Measurements from ENCODE around the gene DOCK6.

DOCK6 gene

DNA sequence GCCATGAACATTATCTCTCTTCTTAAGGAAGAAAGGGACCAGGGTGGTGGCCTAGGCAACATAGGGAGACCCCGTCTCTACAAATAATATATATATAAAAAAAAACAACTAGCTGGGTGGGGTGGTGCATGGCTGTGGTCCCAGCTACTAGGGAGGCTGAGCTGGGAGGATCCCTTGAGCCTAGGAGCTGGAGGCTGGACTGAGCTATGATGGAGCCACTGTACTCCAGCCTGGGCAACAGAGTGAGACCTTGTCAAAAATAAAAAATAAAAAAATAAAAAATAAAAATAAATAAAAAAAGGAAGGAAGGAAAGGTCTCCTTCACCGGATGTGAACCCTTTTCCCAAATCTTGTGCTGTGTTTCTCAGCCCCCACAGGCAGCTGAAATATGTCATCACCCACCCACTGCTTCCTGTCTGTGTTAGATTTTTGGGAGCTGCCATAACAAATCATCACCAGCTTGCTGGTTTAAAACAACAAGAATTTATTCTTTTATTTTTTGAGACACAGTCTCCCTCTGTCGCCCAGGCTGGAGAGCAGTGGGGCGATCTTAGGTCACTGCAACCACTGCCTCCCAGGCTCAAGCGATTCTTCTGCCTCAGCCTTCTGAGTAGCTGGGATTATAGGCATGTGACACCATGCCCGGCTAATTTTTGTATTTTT lies 24.1 kb upstream of the DOCK6 start:
- TF ChIP-seq, protein P1, sequence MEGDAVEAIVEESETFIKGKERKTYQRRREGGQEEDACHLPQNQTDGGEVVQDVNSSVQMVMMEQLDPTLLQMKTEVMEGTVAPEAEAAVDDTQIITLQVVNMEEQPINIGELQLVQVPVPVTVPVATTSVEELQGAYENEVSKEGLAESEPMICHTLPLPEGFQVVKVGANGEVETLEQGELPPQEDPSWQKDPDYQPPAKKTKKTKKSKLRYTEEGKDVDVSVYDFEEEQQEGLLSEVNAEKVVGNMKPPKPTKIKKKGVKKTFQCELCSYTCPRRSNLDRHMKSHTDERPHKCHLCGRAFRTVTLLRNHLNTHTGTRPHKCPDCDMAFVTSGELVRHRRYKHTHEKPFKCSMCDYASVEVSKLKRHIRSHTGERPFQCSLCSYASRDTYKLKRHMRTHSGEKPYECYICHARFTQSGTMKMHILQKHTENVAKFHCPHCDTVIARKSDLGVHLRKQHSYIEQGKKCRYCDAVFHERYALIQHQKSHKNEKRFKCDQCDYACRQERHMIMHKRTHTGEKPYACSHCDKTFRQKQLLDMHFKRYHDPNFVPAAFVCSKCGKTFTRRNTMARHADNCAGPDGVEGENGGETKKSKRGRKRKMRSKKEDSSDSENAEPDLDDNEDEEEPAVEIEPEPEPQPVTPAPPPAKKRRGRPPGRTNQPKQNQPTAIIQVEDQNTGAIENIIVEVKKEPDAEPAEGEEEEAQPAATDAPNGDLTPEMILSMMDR (IDR thresholded peaks at IDR 0.05), result no peak

DNA sequence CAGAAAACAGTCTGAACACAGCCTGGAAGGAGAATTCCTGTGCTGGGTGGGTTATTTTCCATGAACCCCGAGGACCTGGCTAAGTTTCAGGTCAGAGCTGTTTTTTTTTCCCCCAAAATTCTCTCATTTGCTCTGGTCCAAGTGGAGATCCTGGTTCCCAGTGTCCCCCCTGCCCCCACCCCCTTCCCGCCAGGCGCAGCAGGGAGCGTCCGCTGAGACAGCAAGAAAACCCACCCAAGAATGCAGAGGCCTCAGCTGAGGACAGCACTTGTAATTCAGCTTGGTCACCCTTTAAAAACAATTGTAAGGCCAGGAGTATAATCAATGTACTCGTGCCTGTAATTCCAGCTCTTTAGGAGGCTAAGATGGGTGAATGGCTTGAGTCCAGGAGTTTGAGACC lies 22.2 kb upstream of the DOCK6 start:
- TF ChIP-seq, protein P1 (IDR thresholded peaks at IDR 0.05), result no peak

DNA sequence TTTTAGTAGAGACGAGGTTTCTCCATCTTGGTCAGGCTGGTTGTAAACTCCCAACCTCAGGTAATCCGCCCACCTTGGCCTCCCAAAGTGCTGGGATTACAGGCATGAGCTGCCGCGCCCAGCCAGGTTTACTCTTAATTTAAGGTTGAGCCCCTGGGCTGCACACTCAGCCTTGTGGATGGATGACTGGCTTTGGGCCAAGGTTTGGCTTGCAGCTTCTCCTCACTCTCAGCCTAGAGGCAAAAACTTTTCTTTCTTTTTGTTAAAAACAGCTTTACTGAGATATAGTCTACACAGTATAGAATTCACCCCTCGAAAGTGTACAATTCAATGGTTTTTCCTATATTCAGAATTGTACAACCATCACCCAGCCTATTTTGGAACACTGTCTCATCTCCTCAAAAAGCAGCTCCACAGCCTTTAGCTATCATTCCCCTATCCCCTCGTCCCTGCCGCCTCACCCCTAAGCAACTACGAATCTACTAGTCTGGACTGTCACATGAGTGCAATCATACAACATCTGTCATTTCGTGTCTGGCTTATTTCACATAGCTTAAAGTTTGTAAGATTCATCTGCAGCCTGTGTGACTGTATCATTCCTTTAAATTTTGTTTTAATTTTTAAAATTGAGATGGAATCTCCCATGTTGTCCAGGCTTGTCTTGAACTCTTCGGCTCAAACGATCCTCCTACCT lies 19.2 kb upstream of the DOCK6 start:
- TF ChIP-seq, protein P1 (IDR thresholded peaks at IDR 0.05), result no peak

DNA sequence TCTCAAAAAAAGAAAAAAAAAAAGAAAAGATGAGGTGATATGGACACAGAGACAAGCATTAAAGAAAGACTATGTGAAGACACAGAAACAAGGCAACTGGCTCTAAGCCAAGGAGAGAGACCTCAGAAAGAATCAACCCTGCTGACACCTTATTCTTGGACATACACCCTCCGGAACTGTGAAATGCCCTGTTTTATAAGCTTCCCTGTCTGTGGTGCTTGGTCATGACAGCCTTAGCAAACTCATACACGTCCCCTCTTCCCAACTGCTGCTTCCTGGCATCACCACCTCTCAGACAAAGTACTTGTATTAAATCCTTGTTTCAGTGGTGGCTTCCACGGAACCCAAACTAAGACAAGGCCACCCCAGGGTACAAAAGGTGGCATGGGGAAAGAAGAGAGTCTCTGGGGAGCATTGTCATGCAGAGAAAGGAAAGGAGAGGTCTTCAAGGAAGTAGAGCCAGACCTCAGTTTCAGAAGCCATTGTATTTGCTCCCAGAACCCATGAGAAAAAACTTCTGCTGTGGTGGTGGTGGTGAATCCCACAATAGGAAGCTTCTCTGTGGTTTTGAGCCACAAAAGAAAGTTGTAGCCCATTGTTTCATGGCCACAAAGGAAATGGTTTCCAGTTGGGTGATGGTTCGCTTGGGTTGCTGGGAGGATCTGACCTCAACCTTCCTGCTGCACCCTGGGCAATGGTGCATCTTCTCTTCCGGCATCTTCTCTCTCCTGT lies 17.3 kb upstream of the DOCK6 start:
- TF ChIP-seq, protein P1 (IDR thresholded peaks at IDR 0.05), result no peak

DNA sequence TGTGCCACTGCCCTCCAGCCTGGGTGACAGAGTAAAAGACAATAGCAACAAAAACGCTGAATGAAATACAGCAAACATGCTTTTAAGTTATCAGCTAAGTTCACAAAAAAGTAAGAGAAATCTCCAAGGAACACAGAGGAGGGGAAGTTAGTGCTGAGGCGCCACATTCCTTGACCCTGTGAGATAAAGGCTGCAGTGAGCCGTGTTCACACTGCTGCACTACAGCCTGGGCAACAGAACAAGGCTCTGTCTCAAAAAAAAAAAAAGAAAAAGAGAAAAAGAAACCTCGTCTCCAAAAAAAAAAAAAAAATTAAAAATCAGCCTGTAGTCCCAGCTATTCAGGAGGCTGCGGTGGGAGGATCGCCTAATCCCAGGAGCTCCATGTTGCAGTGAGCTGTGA lies 16.3 kb upstream of the DOCK6 start:
- TF ChIP-seq, protein P1 (IDR thresholded peaks at IDR 0.05), result no peak

DNA sequence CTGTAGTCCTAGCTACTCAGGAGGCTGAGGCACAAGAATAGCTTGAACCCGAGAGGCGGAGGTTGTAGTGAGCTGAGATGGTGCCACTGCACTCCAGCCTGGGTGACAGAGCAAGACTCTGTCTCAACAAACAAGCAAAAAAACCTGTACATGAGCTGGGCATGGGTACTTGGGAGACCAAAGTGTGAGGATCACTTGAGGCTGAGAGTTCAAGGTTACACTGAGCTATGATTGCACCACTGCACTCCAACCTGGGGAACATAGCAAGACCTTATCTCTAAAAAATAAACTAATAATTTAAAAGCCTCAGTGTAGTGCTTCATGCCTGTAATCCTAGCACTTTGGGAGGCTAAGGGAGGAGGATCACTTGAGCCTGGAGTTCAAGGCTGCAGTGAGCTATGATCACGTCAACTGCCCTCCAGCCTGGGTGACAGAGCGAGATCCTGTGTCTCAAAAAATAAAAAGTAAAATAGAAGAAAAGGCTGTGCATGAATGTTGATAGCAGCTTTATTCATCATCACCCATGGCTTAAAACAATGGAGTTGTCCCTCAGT lies 12.3 kb upstream of the DOCK6 start:
- TF ChIP-seq, protein P1 (IDR thresholded peaks at IDR 0.05), result no peak

DNA sequence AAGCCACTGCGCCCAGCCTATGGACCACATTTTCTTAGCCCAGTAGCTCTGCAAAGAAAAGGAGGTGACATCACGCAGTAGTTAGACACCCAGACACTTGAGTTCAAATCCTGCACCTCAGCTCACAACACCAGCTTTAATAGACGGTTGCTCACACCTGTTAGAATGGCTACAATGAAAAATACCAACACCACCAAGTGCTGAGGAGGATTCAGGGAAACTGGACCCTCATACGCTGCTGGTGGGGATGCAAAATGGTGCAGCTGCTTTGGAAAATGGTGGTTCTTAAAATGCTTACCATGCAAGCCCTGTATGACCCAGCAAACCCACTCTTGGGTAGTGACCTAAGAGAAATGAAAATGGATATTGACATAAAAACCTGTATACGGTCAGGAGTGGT lies 11.7 kb upstream of the DOCK6 start:
- TF ChIP-seq, protein P1 (IDR thresholded peaks at IDR 0.05), result no peak

Data from LNCAP (cell line).